AG08396 (cell line): ENCODE measurements around the gene CAMK2A.

Experiments
- DNase-seq: peaks from one replicate; pipeline ENCODE4 v3.0.0; 2012; ENCODE audit warnings: low spot score, mixed read lengths

CAMK2A gene

GRCh38 chr5:150278046-150278730, 11.4 kb downstream of the CAMK2A start:
- no peak for DNase-seq

GRCh38 chr5:150277043-150277442, 12.5 kb downstream of the CAMK2A start:
- DNase-seq, result no peak

GRCh38 chr5:150274811-150275210, 14.8 kb downstream of the CAMK2A start:
- DNase-seq, result no peak

- peak; percentile 55 for DNase-seq
Observed at GRCh38 chr5:150272531-150272930, 17.0 kb downstream of the CAMK2A start.

- no peak for DNase-seq
Observed at GRCh38 chr5:150271923-150272322, 17.6 kb downstream of the CAMK2A start.

GRCh38 chr5:150271296-150271692, 18.3 kb downstream of the CAMK2A start:
- DNase-seq, result no peak

GRCh38 chr5:150270541-150271295, 18.9 kb downstream of the CAMK2A start:
- peak; percentile 34 for DNase-seq

- no peak for DNase-seq
Observed at GRCh38 chr5:150266871-150267291, 22.7 kb downstream of the CAMK2A start.

GRCh38 chr5:150265870-150266383, 23.6 kb downstream of the CAMK2A start:
- no peak for DNase-seq

GRCh38 chr5:150264667-150265603, 24.6 kb downstream of the CAMK2A start:
- no peak for DNase-seq

GRCh38 chr5:150263801-150264621, 25.6 kb downstream of the CAMK2A start:
- DNase-seq, result peak; percentile 87

GRCh38 chr5:150263375-150263775, 26.2 kb downstream of the CAMK2A start:
- DNase-seq, result no peak

GRCh38 chr5:150262502-150262901, 27.1 kb downstream of the CAMK2A start:
- DNase-seq, result no peak

- DNase-seq, result peak; percentile 46
Observed at GRCh38 chr5:150261231-150261630, 28.3 kb downstream of the CAMK2A start.

- no peak for DNase-seq
Observed at GRCh38 chr5:150258130-150258529, 31.4 kb downstream of the CAMK2A start.

- DNase-seq, result no peak
Observed at GRCh38 chr5:150257424-150257823, 32.1 kb downstream of the CAMK2A start.

GRCh38 chr5:150256410-150257064, 33.0 kb downstream of the CAMK2A start:
- DNase-seq, result no peak

GRCh38 chr5:150255659-150256409, 33.7 kb downstream of the CAMK2A start:
- DNase-seq, result no peak

- no peak for DNase-seq
Observed at GRCh38 chr5:150254774-150255173, 34.8 kb downstream of the CAMK2A start.

GRCh38 chr5:150254363-150254762, 35.2 kb downstream of the CAMK2A start:
- DNase-seq, result no peak
